ENCODE measurements around the gene FDX2. TPM values are rescaled to one million over a fixed set of nuclear protein-coding genes. Genes with fewer than 3 reads are reported as not detected.

Gene FDX2
- total and polyA plus RNA-seq, 2 donors (not counting 1 experiment from before 2014, with no cell fraction given) = 13.9 to 21.5 TPM

GRCh38 chr19:10316229-10317044, 622 bp upstream of the FDX2 start:
- WGBS (ENCODE audit: insufficient coverage) = 88% methylated on average over 16 of the region's 19 CpGs
- peak overlapping the region in 4 of 5 experiments; percentile 79 to 91 (median 82) for H3K4me3 ChIP-seq (ENCODE audit: control extremely low read depth in 1 of 5, extremely low read depth in 1 of 5, insufficient read depth in 1 of 5, low read depth in 2 of 5, low read length in 4 of 5)
- no peaks in the 10 kb centered on the region for H3K79me2 ChIP-seq (ENCODE audit: control insufficient read depth, insufficient read depth, low read length)
- ChIA-PET CTCF (no interaction called here), POLR2A (interaction anchor here (0.6 to 0.9 kb wide), 3 partner anchors 25 to 58 kb away, joined by 3 to 8 read pairs (median 4); no protein-coding TSS in a partner anchor)
- peak overlapping the region; percentile 76 for H3K9ac ChIP-seq (ENCODE audit: low read length)
- H3K27me3 ChIP-seq (replicated peaks in 1 of 4; ENCODE audit: control extremely low read depth in 1 of 4, control insufficient read depth in 3 of 4, insufficient read depth in 4 of 4, low read length in 3 of 4) = no peaks in the 10 kb centered on the region
- peaks cover 6% of the 10 kb centered on the region for H4K20me1 ChIP-seq (ENCODE audit: control insufficient read depth, insufficient read depth, low read length, poor library complexity, severe bottlenecking)
- H3K4me2 ChIP-seq (replicated peaks; ENCODE audit: low read depth, low read length, poor library complexity, severe bottlenecking) = peak overlapping the region; percentile 81
- ATAC-seq (ENCODE audit: low read depth) = no peak
- intact Hi-C loops (cut with micrococcal nuclease) = loop anchor here (1.0 kb wide), 2 partner anchors 17 to 46 kb away; partner anchors contain the start of gene RAVER1
- H2AFZ ChIP-seq (ENCODE audit: insufficient read depth, low read depth, low read length, poor library complexity, severe bottlenecking) = peak overlapping the region; percentile 89
- peaks cover 6 to 14% of the 10 kb centered on the region in 2 donors for H3K4me1 ChIP-seq (ENCODE audit: control insufficient read depth in 2 of 2, insufficient read depth in 2 of 2, low read length in 2 of 2)
- Mint-ChIP-seq H3K4me1 (peaks cover 14% of the 10 kb centered on the region), H3K4me3 (peak overlapping the region; percentile 96), H3K27ac (peak overlapping the region; percentile 81), H3K27me3 (no peaks in the 10 kb centered on the region), H3K9me3 (ENCODE audit: insufficient read depth) (no peaks in the 10 kb centered on the region)
- H3K36me3 ChIP-seq (replicated peaks in 1 of 2; ENCODE audit: control extremely low read depth in 1 of 2, control insufficient read depth in 1 of 2, extremely low read depth in 1 of 2, insufficient read depth in 2 of 2, low read length in 1 of 2) = peaks cover 0 to 25% of the 10 kb centered on the region in 2 experiments
- no peaks in the 10 kb centered on the region for H3K9me3 ChIP-seq (ENCODE audit: control extremely low read depth in 1 of 3, control insufficient read depth in 2 of 3, insufficient read depth in 1 of 3, low read length in 2 of 3)
- H3K27ac ChIP-seq (ENCODE audit: low read length in 2 of 2) = peak overlapping the region in 1 of 2 donors; percentile 55
- TF ChIP-seq CTCF (IDR thresholded peaks at IDR 0.05) (no peak), EZH2 (IDR thresholded peaks at IDR 0.05; ENCODE audit: borderline replicate concordance, insufficient read depth, low read depth, low read length, poor library complexity, severe bottlenecking) (no peak)
- DNase-seq = peak; percentile 28

- Histone ChIP-seq H3K79me2 (ENCODE audit: control insufficient read depth, insufficient read depth, low read length) (no peaks in the 10 kb centered on the region), H3K9me3 (ENCODE audit: control extremely low read depth in 1 of 3, control insufficient read depth in 2 of 3, insufficient read depth in 1 of 3, low read length in 2 of 3) (no peaks in the 10 kb centered on the region), H3K4me3 (ENCODE audit: control extremely low read depth in 1 of 5, extremely low read depth in 1 of 5, insufficient read depth in 1 of 5, low read depth in 2 of 5, low read length in 4 of 5) (no peak within 1 kb of the TSS), H3K4me1 (ENCODE audit: control insufficient read depth in 2 of 2, insufficient read depth in 2 of 2, low read length in 2 of 2) (peaks cover 0 to 7% of the 10 kb centered on the region in 2 donors), H3K4me2 (replicated peaks; ENCODE audit: low read depth, low read length, poor library complexity, severe bottlenecking) (no peak within 1 kb of the TSS), H3K27me3 (replicated peaks in 1 of 4; ENCODE audit: control extremely low read depth in 1 of 4, control insufficient read depth in 3 of 4, insufficient read depth in 4 of 4, low read length in 3 of 4) (no peaks in the 10 kb centered on the region), H3K27ac (ENCODE audit: low read length in 2 of 2) (no peak within 1 kb of the TSS), H3K9ac (ENCODE audit: low read length) (no peak within 1 kb of the TSS), H4K20me1 (ENCODE audit: control insufficient read depth, insufficient read depth, low read length, poor library complexity, severe bottlenecking) (no peaks in the 10 kb centered on the region), H3K36me3 (replicated peaks in 1 of 2; ENCODE audit: control extremely low read depth in 1 of 2, control insufficient read depth in 1 of 2, extremely low read depth in 1 of 2, insufficient read depth in 2 of 2, low read length in 1 of 2) (no peaks in the 10 kb centered on the region), H2AFZ (ENCODE audit: insufficient read depth, low read depth, low read length, poor library complexity, severe bottlenecking) (no peak within 1 kb of the TSS)
- ChIA-PET POLR2A (no interaction called here), CTCF (no interaction called here)
- DNase-seq (no peak), ATAC-seq (ENCODE audit: low read depth) (no peak)
- H3K4me1 Mint-ChIP-seq = peaks cover 2% of the 10 kb centered on the region
- H3K27me3 Mint-ChIP-seq = no peaks in the 10 kb centered on the region
- no peak within 1 kb of the TSS for H3K27ac Mint-ChIP-seq
- intact Hi-C loops (cut with micrococcal nuclease) = no loop called here
- no peak for TF ChIP-seq CTCF (IDR thresholded peaks at IDR 0.05)
- no peak for TF ChIP-seq EZH2 (IDR thresholded peaks at IDR 0.05; ENCODE audit: borderline replicate concordance, insufficient read depth, low read depth, low read length, poor library complexity, severe bottlenecking)
- no peaks in the 10 kb centered on the region for H3K9me3 Mint-ChIP-seq (ENCODE audit: insufficient read depth)
- WGBS (ENCODE audit: insufficient coverage) = 94% methylated on average over 16 of the region's 24 CpGs
- H3K4me3 Mint-ChIP-seq = no peak within 1 kb of the TSS
Observed at GRCh38 chr19:10309423-10309822, 6.4 kb downstream of the FDX2 start, which contains the start of gene ZGLP1. TSS of gene ZGLP1 (minus strand) at chr19:10309815.

Measured in B cell (primary cell).